Activated CD8-positive, alpha-beta T cell treated with anti-CD3 and anti-CD28 coated beads for 36 hours (primary cell): ENCODE results near the gene KISS1R. TPM values are rescaled to one million over a fixed set of nuclear protein-coding genes. Genes with fewer than 3 reads are reported as not detected.
"Not testable (repeated sequence)": the region's sequence is repeated elsewhere in the genome, so short reads cannot be mapped to it uniquely, and the experiment has no call there.

ENCODE experiments used
- ATAC-seq: fragments of 200-7000 bp; cut with Tn5 transposase; one replicate; pipeline ENCODE4 v1.10.0; 2021; ENCODE audit warnings: mild to moderate bottlenecking, moderate library complexity
- CTCF ChIA-PET: fragments of 350-600 bp; sonication (Branson Sonifier 250); formaldehyde crosslinking; loops from one replicate; lab custom pipeline; 2021; ENCODE audit warnings: antibody characterized with exemption; lab: Charles Lee
- POLR2A ChIA-PET: fragments of 350-600 bp; sonication (Branson Sonifier 250); formaldehyde crosslinking; loops from one replicate; lab custom pipeline; 2021; ENCODE audit warnings: antibody characterized with exemption; lab: Charles Lee
- DNase-seq: peaks from one replicate; pipeline ENCODE4 v3.0.0-alpha.2; 2020
- H3K27ac Mint-ChIP-seq: one replicate; pipeline ENCODE4 v1.8.0; 2021; ENCODE audit warnings: mild to moderate bottlenecking, mixed read lengths
- H3K27me3 Mint-ChIP-seq: one replicate; pipeline ENCODE4 v1.8.0; 2021; ENCODE audit warnings: mixed read lengths
- H3K36me3 Mint-ChIP-seq: one replicate; pipeline ENCODE4 v1.8.0; 2021; ENCODE audit warnings: low read depth, mixed read lengths
- H3K4me1 Mint-ChIP-seq: one replicate; pipeline ENCODE4 v1.8.0; 2021; ENCODE audit warnings: low read depth, mixed read lengths
- H3K4me3 Mint-ChIP-seq: one replicate; pipeline ENCODE4 v1.8.0; 2021; ENCODE audit warnings: mild to moderate bottlenecking, moderate library complexity, mixed read lengths
- H3K9me3 Mint-ChIP-seq: one replicate; pipeline ENCODE4 v1.8.0; 2021; ENCODE audit warnings: mixed read lengths
- intact Hi-C: fragments of 100-400 bp; cut with micrococcal nuclease; formaldehyde crosslinking; loops from one replicate; pipeline ENCODE4 v1.10.0; 2022
- total RNA-seq, 2 experiments: library from RNA; stranded (reverse); gene quantifications; one replicate each; pipeline ENCODE4 v1.2.3, GENCODE V29; 2021
- TF ChIP-seq, protein P1 (sequence below): fragments of 200-600 bp; IDR thresholded peaks from one replicate; pipeline ENCODE4 v1.8.0; 2022; ENCODE audit warnings: antibody characterized with exemption, mild to moderate bottlenecking

The KISS1R gene
- total RNA-seq, 2 experiments from 2014 or later = 14.0 to 15.5 TPM

DNA sequence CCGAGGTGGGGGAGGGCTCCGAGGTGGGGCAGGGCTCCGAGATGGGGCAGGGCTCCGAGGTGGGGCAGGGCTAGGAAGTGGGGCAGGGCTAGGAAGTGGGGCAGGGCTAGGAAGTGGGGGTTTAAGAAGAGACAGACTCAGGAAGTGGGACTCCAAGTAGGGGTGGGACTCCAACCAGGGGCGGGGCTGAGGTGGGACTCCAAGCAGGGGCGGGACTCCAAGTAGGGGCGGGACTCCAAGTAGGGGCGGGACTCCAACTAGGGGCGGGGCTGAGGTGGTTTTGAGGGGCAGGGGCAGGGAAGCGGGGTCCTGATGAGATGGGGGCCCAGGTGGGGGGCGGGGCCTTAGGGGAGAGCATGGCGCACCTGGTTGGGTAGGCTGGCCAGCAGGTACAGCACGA, 44.0 kb upstream of the KISS1R start:
- H3K27ac Mint-ChIP-seq = peak overlapping the region; percentile 61
- intact Hi-C loops = no loop called here
- H3K4me1 Mint-ChIP-seq = peaks cover 10% of the 10 kb centered on the region
- POLR2A ChIA-PET = interaction anchor here (1.8 kb wide), 1 partner anchor 10 kb away, joined by 9 read pairs; no protein-coding TSS in a partner anchor
- CTCF ChIA-PET = interaction anchor here (1.8 kb wide), 1 partner anchor 10 kb away, joined by 6 read pairs; no protein-coding TSS in a partner anchor
- peaks cover 9% of the 10 kb centered on the region for H3K36me3 Mint-ChIP-seq
- peak; percentile 86 for DNase-seq
- TF ChIP-seq, protein P1, sequence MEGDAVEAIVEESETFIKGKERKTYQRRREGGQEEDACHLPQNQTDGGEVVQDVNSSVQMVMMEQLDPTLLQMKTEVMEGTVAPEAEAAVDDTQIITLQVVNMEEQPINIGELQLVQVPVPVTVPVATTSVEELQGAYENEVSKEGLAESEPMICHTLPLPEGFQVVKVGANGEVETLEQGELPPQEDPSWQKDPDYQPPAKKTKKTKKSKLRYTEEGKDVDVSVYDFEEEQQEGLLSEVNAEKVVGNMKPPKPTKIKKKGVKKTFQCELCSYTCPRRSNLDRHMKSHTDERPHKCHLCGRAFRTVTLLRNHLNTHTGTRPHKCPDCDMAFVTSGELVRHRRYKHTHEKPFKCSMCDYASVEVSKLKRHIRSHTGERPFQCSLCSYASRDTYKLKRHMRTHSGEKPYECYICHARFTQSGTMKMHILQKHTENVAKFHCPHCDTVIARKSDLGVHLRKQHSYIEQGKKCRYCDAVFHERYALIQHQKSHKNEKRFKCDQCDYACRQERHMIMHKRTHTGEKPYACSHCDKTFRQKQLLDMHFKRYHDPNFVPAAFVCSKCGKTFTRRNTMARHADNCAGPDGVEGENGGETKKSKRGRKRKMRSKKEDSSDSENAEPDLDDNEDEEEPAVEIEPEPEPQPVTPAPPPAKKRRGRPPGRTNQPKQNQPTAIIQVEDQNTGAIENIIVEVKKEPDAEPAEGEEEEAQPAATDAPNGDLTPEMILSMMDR = no peak
- no peaks in the 10 kb centered on the region for H3K27me3 Mint-ChIP-seq
- no peak overlapping the region for H3K4me3 Mint-ChIP-seq
- peak; percentile 85 for ATAC-seq
- H3K9me3 Mint-ChIP-seq = peaks cover 2% of the 10 kb centered on the region

DNA sequence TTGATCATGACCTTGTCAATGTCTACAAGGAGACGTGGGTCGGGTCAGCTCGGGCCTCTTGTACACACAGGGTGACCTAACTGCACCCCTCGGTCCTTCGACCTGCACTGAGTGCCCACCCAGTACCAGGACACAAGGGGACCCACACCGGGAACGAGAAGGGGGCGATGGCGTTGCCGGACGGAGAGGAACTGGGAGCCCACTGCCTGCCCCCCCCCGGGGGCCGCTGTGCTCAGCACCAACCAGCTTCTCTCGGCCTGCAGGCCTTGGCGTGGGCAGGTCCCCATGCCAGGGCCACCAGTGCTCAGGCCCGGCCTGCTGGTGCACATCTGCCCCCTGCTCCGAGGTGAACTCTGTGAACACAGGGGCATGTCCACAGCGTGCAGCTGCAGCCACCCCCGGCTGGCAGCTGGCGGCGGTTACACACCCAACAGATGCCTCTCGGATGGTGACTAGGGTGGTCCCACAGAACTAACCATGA, 43.5 kb upstream of the KISS1R start:
- H3K9me3 Mint-ChIP-seq = peaks cover 2% of the 10 kb centered on the region
- H3K4me1 Mint-ChIP-seq = peaks cover 10% of the 10 kb centered on the region
- H3K36me3 Mint-ChIP-seq = peaks cover 9% of the 10 kb centered on the region
- H3K4me3 Mint-ChIP-seq = no peak overlapping the region
- no peak overlapping the region for H3K27ac Mint-ChIP-seq
- ChIA-PET POLR2A (no interaction called here), CTCF (no interaction called here)
- intact Hi-C loops = no loop called here
- no peaks in the 10 kb centered on the region for H3K27me3 Mint-ChIP-seq
- TF ChIP-seq, protein P1 = no peak
- ATAC-seq (no peak), DNase-seq (no peak)

DNA sequence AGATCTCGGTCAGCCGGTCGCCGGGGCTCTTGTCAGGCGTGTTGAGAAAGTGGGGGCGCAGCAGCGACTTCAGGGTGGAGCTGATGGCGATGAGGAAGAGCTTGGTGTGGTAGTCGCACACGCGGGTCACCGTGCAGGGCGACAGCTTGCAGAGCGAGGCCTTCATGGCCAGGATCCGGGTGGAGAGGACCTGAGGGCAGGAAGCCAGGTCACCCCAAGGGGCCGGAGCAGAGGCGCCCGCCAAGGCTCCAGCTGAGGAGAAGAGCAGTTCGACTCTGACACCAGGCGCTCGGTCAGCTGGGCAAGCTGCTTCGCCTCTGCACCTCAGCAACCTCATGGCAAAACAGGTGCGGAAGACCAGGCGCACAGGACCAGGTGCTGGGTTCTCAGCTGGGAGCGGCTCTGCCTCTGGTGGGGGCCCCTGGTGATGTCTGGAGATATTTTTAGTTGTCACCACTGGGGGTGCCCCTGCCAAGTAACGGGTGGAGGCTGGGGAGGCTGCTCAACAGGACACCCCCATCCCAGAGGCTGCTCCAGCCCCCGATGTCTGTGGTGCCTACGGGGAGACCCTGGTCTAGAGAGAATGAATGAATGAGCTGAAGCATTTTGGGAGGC, 41.8 kb upstream of the KISS1R start:
- no peak overlapping the region for H3K4me3 Mint-ChIP-seq
- no peaks in the 10 kb centered on the region for H3K27me3 Mint-ChIP-seq
- ATAC-seq = no peak
- H3K4me1 Mint-ChIP-seq = peaks cover 10% of the 10 kb centered on the region
- peaks cover 5% of the 10 kb centered on the region for H3K36me3 Mint-ChIP-seq
- TF ChIP-seq, protein P1 = no peak
- intact Hi-C loops = no loop called here
- ChIA-PET POLR2A (interaction anchor here (0.9 kb wide), 1 partner anchor 65 kb away, joined by 3 read pairs; no protein-coding TSS in a partner anchor), CTCF (interaction anchor here (0.7 to 2.5 kb wide), 2 partner anchors 12 to 116 kb away, joined by 3 to 9 read pairs; no protein-coding TSS in a partner anchor)
- H3K27ac Mint-ChIP-seq = no peak overlapping the region
- H3K9me3 Mint-ChIP-seq = peaks cover 2% of the 10 kb centered on the region
- no peak for DNase-seq

DNA sequence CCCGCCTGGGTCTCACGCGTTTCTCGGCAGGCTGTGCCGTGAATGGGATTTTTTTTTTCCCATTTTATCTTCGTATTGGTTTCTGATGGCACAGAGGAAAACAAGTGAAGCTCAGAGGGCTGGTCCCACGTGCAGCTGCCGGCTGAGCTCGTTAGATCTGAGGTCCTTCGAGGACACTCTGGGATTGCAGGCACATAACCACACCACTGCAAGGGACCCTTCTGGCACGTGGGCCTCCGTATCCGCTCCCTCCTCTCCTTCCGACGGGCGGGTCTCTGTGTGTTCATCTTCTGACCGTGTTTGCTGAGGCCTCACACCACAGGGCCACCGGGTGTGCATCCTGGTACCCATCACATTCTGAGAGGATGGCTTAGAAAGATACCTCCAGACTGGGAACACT, 41.0 kb upstream of the KISS1R start:
- H3K36me3 Mint-ChIP-seq = peaks cover 4% of the 10 kb centered on the region
- DNase-seq = no peak
- POLR2A ChIA-PET = interaction anchor here (0.9 kb wide), 1 partner anchor 65 kb away, joined by 3 read pairs; no protein-coding TSS in a partner anchor
- TF ChIP-seq, protein P1 = no peak
- CTCF ChIA-PET = interaction anchor here (2.5 kb wide), 1 partner anchor 12 kb away, joined by 9 read pairs; no protein-coding TSS in a partner anchor
- H3K27ac Mint-ChIP-seq = no peak overlapping the region
- peaks cover 2% of the 10 kb centered on the region for H3K9me3 Mint-ChIP-seq
- no peak overlapping the region for H3K4me3 Mint-ChIP-seq
- intact Hi-C loops = no loop called here
- peaks cover 10% of the 10 kb centered on the region for H3K4me1 Mint-ChIP-seq
- ATAC-seq = no peak
- H3K27me3 Mint-ChIP-seq = no peaks in the 10 kb centered on the region

DNA sequence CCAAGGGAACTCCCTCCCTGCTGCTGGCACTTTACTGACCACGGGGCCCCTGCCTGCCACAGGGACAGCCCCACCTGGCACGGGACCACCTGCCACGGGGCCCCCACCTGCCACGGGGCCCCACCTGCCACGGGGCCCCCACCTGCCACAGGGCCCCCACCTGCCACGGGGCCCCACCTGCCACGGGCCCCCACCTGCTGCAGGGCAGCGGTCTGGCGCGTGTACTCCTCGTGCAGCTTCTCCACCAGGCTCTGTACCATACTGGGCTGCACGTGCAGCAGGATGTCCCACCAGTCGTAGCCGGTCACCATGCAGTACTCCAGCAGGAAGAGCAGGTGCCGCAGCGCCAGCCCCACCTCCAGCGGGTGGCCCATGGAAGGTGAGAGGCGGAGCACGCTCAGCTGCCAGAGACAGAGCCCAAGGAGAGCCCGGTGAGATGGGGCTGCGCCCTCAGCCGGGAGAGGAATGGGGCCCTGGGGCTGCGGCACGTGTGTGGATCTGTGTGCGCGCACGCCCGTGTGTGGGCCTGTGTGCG, 40.3 kb upstream of the KISS1R start:
- ChIA-PET CTCF (no interaction called here), POLR2A (no interaction called here)
- intact Hi-C loops = no loop called here
- peaks cover 8% of the 10 kb centered on the region for H3K4me1 Mint-ChIP-seq
- no peaks in the 10 kb centered on the region for H3K9me3 Mint-ChIP-seq
- DNase-seq (no peak), ATAC-seq (no peak)
- H3K27me3 Mint-ChIP-seq = no peaks in the 10 kb centered on the region
- peaks cover 3% of the 10 kb centered on the region for H3K36me3 Mint-ChIP-seq
- no peak overlapping the region for H3K4me3 Mint-ChIP-seq
- TF ChIP-seq, protein P1 = no peak
- no peak overlapping the region for H3K27ac Mint-ChIP-seq

DNA sequence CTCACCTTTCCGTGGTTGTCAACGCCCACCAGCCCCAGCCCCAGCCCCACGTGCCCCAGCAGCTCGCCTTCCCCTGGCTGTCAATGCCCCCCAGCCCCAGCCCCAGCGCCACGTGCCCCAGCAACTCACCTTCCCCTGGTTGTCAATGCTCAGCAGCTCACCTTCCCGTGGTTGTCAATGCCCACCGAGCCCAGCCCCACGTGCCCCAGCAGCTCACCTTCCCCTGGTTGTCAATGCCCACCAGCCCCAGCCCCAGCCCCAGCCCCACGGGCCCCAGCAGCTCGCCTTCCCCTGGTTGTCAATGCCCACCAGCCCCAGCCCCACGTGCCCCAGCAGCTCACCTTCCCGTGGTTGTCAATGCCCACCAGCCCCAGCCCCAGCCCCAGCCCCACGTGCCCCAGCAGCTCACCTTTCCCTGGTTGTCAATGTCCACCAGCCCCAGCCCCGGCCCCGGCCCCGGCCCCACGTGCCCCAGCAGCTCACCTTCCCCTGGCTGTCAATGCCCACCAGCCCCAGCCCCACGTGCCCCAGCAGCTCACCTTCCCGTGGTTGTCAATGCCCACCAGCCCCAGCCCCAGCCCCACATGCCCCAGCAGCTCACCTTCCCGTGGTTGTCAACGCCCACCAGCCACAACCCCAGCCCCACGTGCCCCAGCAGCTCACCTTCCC, 39.0 kb upstream of the KISS1R start:
- H3K27ac Mint-ChIP-seq, H3K36me3 Mint-ChIP-seq, DNase-seq, H3K4me1 Mint-ChIP-seq, POLR2A ChIA-PET, ATAC-seq, H3K4me3 Mint-ChIP-seq, H3K27me3 Mint-ChIP-seq, H3K9me3 Mint-ChIP-seq, intact Hi-C loops: not testable (repeated sequence)
- CTCF ChIA-PET = interaction anchor here (1.0 to 1.6 kb wide), 3 partner anchors 15 to 104 kb away, joined by 3 to 6 read pairs (median 3); no protein-coding TSS in a partner anchor
